Stimulated activated naive B cell treated with anti-CD40 and anti-IgM and Interleukin-4, amounts not matched to agents 10 μg/mL and 1 μg/mL and 100 μg/mL, for 72 hours (primary cell): ENCODE data around the gene MRPL43.

Experiments used
- ATAC-seq, 2 donors: fragments of 150-1000 bp; cut with Tn5 transposase; replicated peaks; 2 replicates each; pipeline ENCODE4 v1.10.0; 2021; ENCODE audit warnings: moderate library complexity in 1 of 2
- DNase-seq: peaks from one replicate; pipeline ENCODE4 v3.0.0; 2021
- H3K27ac Mint-ChIP-seq: one replicate; pipeline ENCODE4 v1.8.0; 2022; ENCODE audit warnings: mild to moderate bottlenecking, mixed read lengths
- H3K27me3 Mint-ChIP-seq, 2 donors: one replicate each; pipeline ENCODE4 v1.8.0; 2022; ENCODE audit warnings: mixed read lengths in 2 of 2
- H3K36me3 Mint-ChIP-seq, 2 donors: one replicate each; pipeline ENCODE4 v1.8.0; 2022; ENCODE audit warnings: mixed read lengths in 2 of 2, mild to moderate bottlenecking in 1 of 2
- H3K4me1 Mint-ChIP-seq, 2 donors: one replicate each; pipeline ENCODE4 v1.8.0; 2022; ENCODE audit warnings: mixed read lengths in 2 of 2, mild to moderate bottlenecking in 1 of 2
- H3K4me3 Mint-ChIP-seq, 2 donors: one replicate each; pipeline ENCODE4 v1.8.0; 2022; ENCODE audit warnings: mild to moderate bottlenecking in 2 of 2, mixed read lengths in 2 of 2, moderate library complexity in 1 of 2
- H3K9me3 Mint-ChIP-seq, 2 donors: one replicate each; pipeline ENCODE4 v1.8.0; 2022; ENCODE audit warnings: mixed read lengths in 2 of 2, mild to moderate bottlenecking in 1 of 2

Gene MRPL43

GRCh38 chr10:100967332-100967731 lies 20.0 kb downstream of the MRPL43 start:
- ATAC-seq: no peak
- peaks cover 0 to 17% of the 10 kb centered on the region in 2 donors for H3K27me3 Mint-ChIP-seq

DNA sequence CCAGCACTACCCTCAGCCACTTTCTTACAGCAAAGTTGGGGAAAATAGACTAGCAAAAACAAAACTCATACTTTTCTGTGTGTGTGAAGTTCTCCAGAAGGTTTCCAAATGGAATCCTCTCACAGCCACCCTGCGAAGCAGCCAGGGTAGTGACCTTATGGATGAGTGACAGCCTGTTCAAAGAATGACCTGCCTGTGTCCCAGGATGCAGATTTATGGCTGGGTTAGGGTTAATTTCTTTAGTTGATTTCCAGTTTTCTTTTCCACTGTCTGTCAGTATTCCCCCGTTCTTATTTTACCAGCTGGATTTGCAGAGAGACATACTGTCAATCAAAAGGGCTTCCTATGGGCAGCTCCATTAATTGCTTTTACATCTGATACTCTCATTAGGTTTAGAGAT lies 20.4 kb downstream of the MRPL43 start:
- Mint-ChIP-seq H3K27me3 (peaks cover 0 to 17% of the 10 kb centered on the region in 2 donors), H3K36me3 (peaks cover 17 to 27% of the 10 kb centered on the region in 2 donors), H3K9me3 (no peaks in the 10 kb centered on the region), H3K4me3 (no peak overlapping the region), H3K27ac (no peak overlapping the region), H3K4me1 (peaks cover 8 to 22% of the 10 kb centered on the region in 2 donors)
- ATAC-seq (no peak), DNase-seq (no peak)

More at GRCh38 chr10:100967332-100967731, 20.0 kb downstream of the MRPL43 start:
- Mint-ChIP-seq H3K4me3 (no peak overlapping the region), H3K4me1 (peaks cover 8 to 22% of the 10 kb centered on the region in 2 donors), H3K9me3 (no peaks in the 10 kb centered on the region), H3K36me3 (peaks cover 17 to 25% of the 10 kb centered on the region in 2 donors), H3K27ac (no peak overlapping the region)
- DNase-seq: no peak

DNA sequence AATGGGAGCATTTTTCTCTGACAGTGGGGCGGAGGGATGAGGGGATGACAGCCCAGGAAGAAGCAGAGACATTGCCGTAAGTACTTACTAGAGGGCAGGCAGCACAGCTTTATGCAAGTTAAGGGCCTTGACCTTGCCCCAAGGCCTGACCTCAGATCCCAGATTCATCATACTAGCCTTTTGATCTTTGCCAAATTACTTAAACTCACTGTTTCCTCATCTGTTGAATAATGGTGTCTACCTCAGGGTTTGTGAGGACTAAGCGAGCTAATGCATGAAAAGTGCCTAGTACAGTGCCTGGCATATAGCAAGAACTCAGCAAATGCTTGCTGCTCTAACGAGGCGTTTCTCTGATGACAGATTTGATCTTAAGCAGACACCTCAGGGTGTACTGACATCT lies 21.5 kb downstream of the MRPL43 start:
- ATAC-seq (no peak), DNase-seq (no peak)
- Mint-ChIP-seq H3K36me3 (peaks cover 19 to 32% of the 10 kb centered on the region in 2 donors), H3K4me3 (no peak overlapping the region), H3K9me3 (no peaks in the 10 kb centered on the region), H3K27me3 (peaks cover 0 to 17% of the 10 kb centered on the region in 2 donors), H3K27ac (no peak overlapping the region), H3K4me1 (peaks cover 8 to 22% of the 10 kb centered on the region in 2 donors)

- no peak overlapping the region for H3K27ac Mint-ChIP-seq
- no peak overlapping the region for H3K4me3 Mint-ChIP-seq
- no peaks in the 10 kb centered on the region for H3K9me3 Mint-ChIP-seq
- DNase-seq: no peak
- peaks cover 0 to 14% of the 10 kb centered on the region in 2 donors for H3K27me3 Mint-ChIP-seq
- peaks cover 5 to 14% of the 10 kb centered on the region in 2 donors for H3K4me1 Mint-ChIP-seq
- peaks cover 23 to 45% of the 10 kb centered on the region in 2 donors for H3K36me3 Mint-ChIP-seq
- ATAC-seq: no peak
These were observed 23.5 kb downstream of the MRPL43 start for GRCh38 chr10:100963826-100964225.

DNA sequence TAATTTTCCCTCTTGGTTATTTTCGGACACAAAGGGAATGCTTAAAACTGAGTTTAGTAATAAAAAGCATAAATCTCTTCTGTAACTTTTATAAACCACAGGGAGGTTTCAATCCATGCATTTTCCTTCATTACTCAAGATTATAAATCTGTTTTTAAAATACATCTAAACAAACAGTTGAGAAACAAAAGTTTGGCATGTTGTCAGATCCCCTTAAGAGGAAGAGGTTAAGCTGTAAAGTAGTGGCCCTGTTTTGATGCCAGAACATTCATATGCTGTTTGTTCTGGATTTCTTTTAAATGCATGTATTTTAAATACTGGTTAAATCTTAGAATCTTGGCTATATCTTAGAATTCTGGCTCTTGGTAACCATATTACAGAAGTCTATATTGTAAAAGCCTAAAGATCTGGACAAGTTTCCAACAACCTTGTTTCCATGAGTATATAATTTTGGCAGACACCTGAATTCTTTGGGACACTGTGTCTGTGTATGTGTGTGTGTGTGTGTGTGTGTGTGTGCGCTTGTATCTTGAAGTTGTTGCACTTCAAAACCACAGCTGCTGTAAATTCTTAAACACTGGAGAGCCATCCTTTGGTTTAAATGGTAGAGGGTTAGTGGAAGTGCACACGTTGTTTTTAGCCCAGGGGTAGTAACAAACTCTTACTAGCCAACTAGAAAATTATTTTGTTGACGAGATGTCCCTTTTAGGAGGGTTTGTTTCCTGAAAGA lies 24.8 kb downstream of the MRPL43 start:
- no peak overlapping the region for H3K4me3 Mint-ChIP-seq
- DNase-seq: no peak

GRCh38 chr10:100960251-100960650 lies 27.0 kb downstream of the MRPL43 start:
- DNase-seq (no peak), ATAC-seq (no peak)
- H3K4me3 Mint-ChIP-seq: no peak overlapping the region
- no peak overlapping the region for H3K27ac Mint-ChIP-seq
- H3K9me3 Mint-ChIP-seq: no peaks in the 10 kb centered on the region
- peaks cover 15 to 39% of the 10 kb centered on the region in 2 donors for H3K36me3 Mint-ChIP-seq
- H3K4me1 Mint-ChIP-seq: no peaks in the 10 kb centered on the region
- no peaks in the 10 kb centered on the region for H3K27me3 Mint-ChIP-seq

More for the DNA sequence above, 24.8 kb downstream of the MRPL43 start:
- Mint-ChIP-seq H3K36me3 (peaks cover 21 to 46% of the 10 kb centered on the region in 2 donors), H3K9me3 (no peaks in the 10 kb centered on the region), H3K27me3 (peaks cover 0 to under 1% of the 10 kb centered on the region in 2 donors), H3K27ac (no peak overlapping the region), H3K4me1 (peaks cover 0 to under 1% of the 10 kb centered on the region in 2 donors)
- ATAC-seq: no peak

GRCh38 chr10:100948916-100949315 lies 38.4 kb downstream of the MRPL43 start:
- H3K4me1 Mint-ChIP-seq: no peaks in the 10 kb centered on the region
- H3K27ac Mint-ChIP-seq: no peak overlapping the region
- H3K27me3 Mint-ChIP-seq: no peaks in the 10 kb centered on the region
- no peak overlapping the region for H3K4me3 Mint-ChIP-seq
- H3K9me3 Mint-ChIP-seq: no peaks in the 10 kb centered on the region
- H3K36me3 Mint-ChIP-seq: peaks cover 16 to 24% of the 10 kb centered on the region in 2 donors
- ATAC-seq (no peak), DNase-seq (no peak)

- Mint-ChIP-seq H3K9me3 (no peaks in the 10 kb centered on the region), H3K4me1 (no peaks in the 10 kb centered on the region), H3K4me3 (no peak overlapping the region), H3K36me3 (peaks cover 15 to 37% of the 10 kb centered on the region in 2 donors), H3K27me3 (no peaks in the 10 kb centered on the region), H3K27ac (no peak overlapping the region)
- DNase-seq (no peak), ATAC-seq (no peak)
These were observed 41.5 kb downstream of the MRPL43 start for GRCh38 chr10:100945754-100946153.

- no peaks in the 10 kb centered on the region for H3K4me1 Mint-ChIP-seq
- H3K27ac Mint-ChIP-seq: no peak overlapping the region
- no peak for DNase-seq
- H3K36me3 Mint-ChIP-seq: peaks cover 26 to 43% of the 10 kb centered on the region in 2 donors
- ATAC-seq: no peak
- H3K4me3 Mint-ChIP-seq: no peak overlapping the region
- no peaks in the 10 kb centered on the region for H3K9me3 Mint-ChIP-seq
- no peaks in the 10 kb centered on the region for H3K27me3 Mint-ChIP-seq
These were observed 43.8 kb downstream of the MRPL43 start for GRCh38 chr10:100943508-100943907.

DNA sequence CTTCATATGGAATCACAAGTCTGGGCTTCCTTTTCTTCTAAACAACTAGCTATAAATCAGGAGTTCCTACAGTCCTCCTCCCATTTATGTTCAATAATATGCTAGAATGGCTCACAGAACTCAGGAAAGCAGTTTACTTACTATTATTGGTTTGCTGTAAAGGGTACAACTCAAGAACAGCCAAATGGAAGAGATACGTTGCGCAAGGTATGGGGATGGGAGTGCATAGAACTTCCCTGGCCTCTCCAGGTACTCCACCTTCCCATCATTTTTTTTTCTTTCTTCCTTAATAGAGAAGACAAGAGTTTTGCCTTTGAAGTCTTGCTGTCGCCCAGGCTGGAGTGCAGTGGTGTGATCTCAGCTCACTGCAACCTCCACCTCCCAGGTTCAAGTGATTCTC lies 45.1 kb downstream of the MRPL43 start:
- Mint-ChIP-seq H3K9me3 (no peaks in the 10 kb centered on the region), H3K36me3 (peaks cover 26 to 40% of the 10 kb centered on the region in 2 donors), H3K27ac (no peak overlapping the region), H3K4me1 (no peaks in the 10 kb centered on the region), H3K27me3 (no peaks in the 10 kb centered on the region), H3K4me3 (no peak overlapping the region)
- no peak for DNase-seq
- ATAC-seq: no peak

DNA sequence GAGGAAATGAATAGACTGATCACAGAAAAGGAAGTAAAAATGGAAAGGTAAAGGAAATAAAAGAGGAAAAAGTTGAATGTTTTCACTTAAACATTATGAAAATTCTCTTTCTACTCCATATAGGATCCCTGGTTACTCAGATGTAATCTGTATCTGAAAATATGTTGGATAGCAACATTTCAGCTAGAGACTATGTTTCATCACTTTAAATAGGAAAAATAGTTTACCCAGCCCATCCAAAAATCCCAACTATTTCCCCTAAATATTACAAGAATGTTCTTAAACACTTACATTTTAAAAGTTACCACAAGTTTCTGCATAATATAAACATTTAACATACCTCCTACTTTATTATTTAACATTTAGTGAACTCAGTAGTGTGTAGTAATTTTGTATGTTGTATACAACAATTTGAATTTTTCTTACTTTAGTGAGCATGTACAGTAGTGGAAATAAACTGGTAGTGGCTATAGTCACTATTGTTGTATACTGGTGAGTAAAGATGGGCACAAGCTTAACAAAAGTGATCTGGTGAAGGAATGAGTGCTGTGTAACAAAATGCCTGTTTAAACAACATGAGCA lies 47.4 kb downstream of the MRPL43 start:
- Mint-ChIP-seq H3K4me1 (no peaks in the 10 kb centered on the region), H3K9me3 (no peaks in the 10 kb centered on the region), H3K27ac (peak overlapping the region; percentile 47), H3K4me3 (no peak overlapping the region), H3K36me3 (peaks cover 24 to 36% of the 10 kb centered on the region in 2 donors), H3K27me3 (no peaks in the 10 kb centered on the region)
- no peak for ATAC-seq
- no peak for DNase-seq
